Neural cell (in vitro differentiated cells): ENCODE results near the gene FCGR2B.

Source experiments
- EZH2 ChIP-seq: fragments of 200-600, 300-800 bp; shearing (Covaris generic), sonication (generic); IDR thresholded peaks from 2 replicates; pipeline ENCODE4 v1.6.1; 2014; ENCODE audit warnings: antibody characterized with exemption, low read length, borderline replicate concordance, mild to moderate bottlenecking; ENCODE audit not compliant: insufficient read depth, poor library complexity, severe bottlenecking
- TF ChIP-seq, protein P1 (sequence below): fragments of 450-650 bp; IDR thresholded peaks from 2 replicates; pipeline ENCODE4 v1.5.1; 2014; ENCODE audit warnings: antibody characterized with exemption, mild to moderate bottlenecking, moderate library complexity; ENCODE audit not compliant: poor library complexity, severe bottlenecking

DNA sequence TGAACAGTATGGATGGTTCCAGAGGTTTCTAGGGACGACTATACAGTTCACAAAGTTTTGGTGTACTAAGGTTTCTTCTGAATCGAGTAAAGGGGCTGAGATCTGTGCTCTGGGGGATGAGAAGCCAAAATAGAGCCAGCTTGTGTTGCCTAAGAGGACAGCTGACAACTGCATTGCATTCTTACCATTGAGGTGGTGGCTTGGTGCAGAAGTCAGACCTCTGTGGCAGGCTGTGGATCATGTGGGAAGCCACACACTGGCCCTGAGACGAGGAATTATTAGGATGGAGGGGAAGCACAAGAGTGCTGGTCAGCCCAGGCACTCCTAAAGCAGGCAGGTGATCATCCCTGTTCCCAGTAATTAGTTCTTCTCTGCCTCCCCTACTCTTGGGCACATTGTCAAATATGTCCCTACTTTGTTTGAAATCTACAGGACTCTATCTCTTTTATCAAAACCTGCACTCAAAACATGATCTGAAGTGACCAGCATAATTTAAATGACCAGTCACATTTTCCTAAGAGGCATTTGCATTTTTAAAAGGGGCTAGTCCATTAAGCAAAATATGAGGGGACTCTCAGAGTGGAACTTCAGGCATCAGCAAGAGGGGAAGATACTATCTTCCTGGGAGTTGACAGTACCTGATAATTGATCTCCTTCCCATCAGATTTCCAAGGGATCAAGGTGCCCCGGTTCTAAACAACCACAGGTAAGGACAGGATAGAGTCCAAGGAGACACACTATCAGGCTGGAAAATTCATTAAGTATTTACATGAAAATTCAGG lies 58.2 kb downstream of the FCGR2B start, which contains the start of gene FCRLB:
- TF ChIP-seq, protein P1, sequence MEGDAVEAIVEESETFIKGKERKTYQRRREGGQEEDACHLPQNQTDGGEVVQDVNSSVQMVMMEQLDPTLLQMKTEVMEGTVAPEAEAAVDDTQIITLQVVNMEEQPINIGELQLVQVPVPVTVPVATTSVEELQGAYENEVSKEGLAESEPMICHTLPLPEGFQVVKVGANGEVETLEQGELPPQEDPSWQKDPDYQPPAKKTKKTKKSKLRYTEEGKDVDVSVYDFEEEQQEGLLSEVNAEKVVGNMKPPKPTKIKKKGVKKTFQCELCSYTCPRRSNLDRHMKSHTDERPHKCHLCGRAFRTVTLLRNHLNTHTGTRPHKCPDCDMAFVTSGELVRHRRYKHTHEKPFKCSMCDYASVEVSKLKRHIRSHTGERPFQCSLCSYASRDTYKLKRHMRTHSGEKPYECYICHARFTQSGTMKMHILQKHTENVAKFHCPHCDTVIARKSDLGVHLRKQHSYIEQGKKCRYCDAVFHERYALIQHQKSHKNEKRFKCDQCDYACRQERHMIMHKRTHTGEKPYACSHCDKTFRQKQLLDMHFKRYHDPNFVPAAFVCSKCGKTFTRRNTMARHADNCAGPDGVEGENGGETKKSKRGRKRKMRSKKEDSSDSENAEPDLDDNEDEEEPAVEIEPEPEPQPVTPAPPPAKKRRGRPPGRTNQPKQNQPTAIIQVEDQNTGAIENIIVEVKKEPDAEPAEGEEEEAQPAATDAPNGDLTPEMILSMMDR = no peak
- TF ChIP-seq EZH2 = no peak
